Liver (tissue), 9 donors: ENCODE data around the gene CFAP97. TPM values are rescaled to one million over a fixed set of nuclear protein-coding genes. Genes with fewer than 3 reads are reported as not detected.

Experiments
- DNase-seq: peaks from one replicate; pipeline ENCODE4 v3.0.0-alpha.2; 2017; ENCODE audit warnings: low spot score
- H3K27ac ChIP-seq, 2 donors: one replicate each; pipeline ENCODE4 v1.7.0; 2013; ENCODE audit warnings: inconsistent platforms in 2 of 2, low read length in 2 of 2, control low read depth in 1 of 2, low read depth in 1 of 2, mild to moderate bottlenecking in 1 of 2
- H3K27me3 ChIP-seq, 4 donors: one replicate each; pipeline versions ENCODE4 v1.6.1 to v1.7.0; 2013; ENCODE audit warnings: low read length in 3 of 4, inconsistent platforms in 1 of 4, mild to moderate bottlenecking in 1 of 4, moderate library complexity in 1 of 4; ENCODE audit not compliant: control insufficient read depth in 4 of 4, insufficient read depth in 4 of 4
- H3K36me3 ChIP-seq, 4 donors: one replicate each; pipeline versions ENCODE4 v1.6.1 to v1.7.0; 2013; ENCODE audit warnings: low read length in 3 of 4, mild to moderate bottlenecking in 3 of 4, low read depth in 1 of 4, moderate library complexity in 1 of 4; ENCODE audit not compliant: control insufficient read depth in 4 of 4, insufficient read depth in 3 of 4
- H3K4me1 ChIP-seq, 4 donors: one replicate each; pipeline versions ENCODE4 v1.6.1 to v1.7.0; 2013; ENCODE audit warnings: low read length in 3 of 4, mild to moderate bottlenecking in 3 of 4, moderate library complexity in 1 of 4; ENCODE audit not compliant: control insufficient read depth in 4 of 4, insufficient read depth in 4 of 4
- H3K4me3 ChIP-seq, 3 donors: one replicate each; pipeline versions ENCODE4 v1.6.1 to v1.7.0; 2013; ENCODE audit warnings: low read length in 3 of 3, control low read depth in 1 of 3, low read depth in 1 of 3, mild to moderate bottlenecking in 1 of 3
- H3K9ac ChIP-seq, 2 donors: one replicate each; pipeline ENCODE4 v1.7.0; 2013; ENCODE audit warnings: low read length in 2 of 2, mild to moderate bottlenecking in 2 of 2, moderate library complexity in 2 of 2, control low read depth in 1 of 2, low read depth in 1 of 2
- H3K9me3 ChIP-seq, 4 donors: one replicate each; pipeline versions ENCODE4 v1.6.1 to v1.7.0; 2013; ENCODE audit warnings: low read length in 3 of 4; ENCODE audit not compliant: control insufficient read depth in 4 of 4
- CTCF ChIP-seq: fragments of 150-350 bp; IDR thresholded peaks from 2 replicates; pipeline ENCODE4 v1.5.1; 2017; ENCODE audit warnings: improper control_type of control experiment, low read depth, low read length; ENCODE audit not compliant: missing input control
- EGR1 ChIP-seq, 2 donors: IDR thresholded peaks; 2 replicates each; pipeline ENCODE4 v1.6.1; 2016 to 2018; ENCODE audit warnings: antibody characterized with exemption in 2 of 2, low read depth in 2 of 2
- FOXA1 ChIP-seq: IDR thresholded peaks from 2 replicates; pipeline ENCODE4 v1.6.1; 2016; ENCODE audit warnings: antibody characterized with exemption
- FOXA2 ChIP-seq: IDR thresholded peaks from 2 replicates; pipeline ENCODE4 v1.6.1; 2016; ENCODE audit warnings: antibody characterized with exemption
- GABPA ChIP-seq, 2 donors: IDR thresholded peaks in 1 of 2; conservative IDR thresholded peaks in 1 of 2; 2 replicates each; pipeline ENCODE4 v1.6.1; 2016; ENCODE audit warnings: antibody characterized with exemption in 2 of 2, mild to moderate bottlenecking in 1 of 2, moderate library complexity in 1 of 2
- HNF4A ChIP-seq, 2 donors: conservative IDR thresholded peaks; 2 replicates each; pipeline ENCODE4 v1.6.1; 2016; ENCODE audit warnings: antibody characterized with exemption in 2 of 2, mild to moderate bottlenecking in 2 of 2
- HNF4G ChIP-seq: IDR thresholded peaks from 2 replicates; pipeline ENCODE4 v1.6.1; 2016; ENCODE audit warnings: antibody characterized with exemption
- JUND ChIP-seq, 2 donors: IDR thresholded peaks; 2 replicates each; pipeline ENCODE4 v1.6.1; 2016; ENCODE audit warnings: antibody characterized with exemption in 2 of 2
- NR2F2 ChIP-seq: IDR thresholded peaks from 2 replicates; pipeline ENCODE4 v1.6.1; 2016; ENCODE audit warnings: antibody characterized with exemption
- RAD21 ChIP-seq, 2 donors: IDR thresholded peaks; 2 replicates each; pipeline ENCODE4 v1.6.1; 2016; ENCODE audit warnings: antibody characterized with exemption in 2 of 2, mild to moderate bottlenecking in 2 of 2
- REST ChIP-seq: IDR thresholded peaks from 2 replicates; pipeline ENCODE4 v1.6.1; 2016; ENCODE audit warnings: antibody characterized with exemption, mild to moderate bottlenecking
- RXRA ChIP-seq, 2 donors: IDR thresholded peaks; 2 replicates each; pipeline ENCODE4 v1.6.1; 2017 to 2018; ENCODE audit warnings: antibody characterized with exemption in 2 of 2, mild to moderate bottlenecking in 1 of 2
- SP1 ChIP-seq: IDR thresholded peaks from 2 replicates; pipeline ENCODE4 v1.6.1; 2018; ENCODE audit warnings: antibody characterized with exemption, mild to moderate bottlenecking
- TAF1 ChIP-seq: conservative IDR thresholded peaks from 2 replicates; pipeline ENCODE4 v1.6.1; 2016; ENCODE audit warnings: antibody characterized with exemption, mild to moderate bottlenecking
- YY1 ChIP-seq: IDR thresholded peaks from 2 replicates; pipeline ENCODE4 v1.6.1; 2016; ENCODE audit warnings: antibody characterized with exemption, mild to moderate bottlenecking
- WGBS: extraction: QIAGEN DNeasy Blood & Tissue Kit; methylation state at CpG from one replicate; pipeline ENCODE4 v1.1.7; 2013; 5-methylcytosine and 5-hydroxymethylcytosine counted together
- polyA plus RNA-seq, 2 donors: library from polyadenylated mRNA; stranded (reverse) in 1 of 2; unstranded in 1 of 2; fragments of 200-250 nt in 1 of 2; fragments of >200 nt in 1 of 2; fragmentation: Nextera tagmentation in 1 of 2; extraction: Ambion mirVana in 1 of 2; gene quantifications; one replicate each; pipeline versions ENCODE4 v1.2.1 to v1.2.3, GENCODE V29; 2013 to 2015
- total RNA-seq, 2 donors: library from RNA; depleted of rRNA; stranded (reverse); fragments of >200 nt; gene quantifications; one replicate each; pipeline ENCODE4 v1.2.3, GENCODE V29; 2014
- TF ChIP-seq, protein P1 (sequence below): IDR thresholded peaks from 2 replicates; pipeline ENCODE4 v1.6.1; 2016; ENCODE audit warnings: antibody characterized with exemption
- TF ChIP-seq, protein P2 (sequence below): IDR thresholded peaks from 2 replicates; pipeline ENCODE4 v1.6.1; 2016; ENCODE audit warnings: antibody characterized with exemption
- TF ChIP-seq, protein P3 (sequence below): IDR thresholded peaks from 2 replicates; pipeline ENCODE4 v1.6.1; 2016; ENCODE audit warnings: antibody characterized with exemption
- donor health status: healthy.
- donor health status: healthy.
- donor health status: healthy.
- donor health status: healthy.
- donor health status: healthy.

Gene CFAP97
- total and polyA plus RNA-seq, 4 donors = 7.5 to 30.9 (median 18.7) TPM

- H3K27me3 ChIP-seq = no peaks in the 10 kb centered on the region
- H3K36me3 ChIP-seq = peaks cover 0 to 4% (median 2%) of the 10 kb centered on the region in 4 donors
- under 1% methylated on average over 87 of the region's 87 CpGs for WGBS
- H3K27ac ChIP-seq = peak within 1 kb of the TSS; percentile 90 to 93
- TF ChIP-seq TAF1 = no peak
- TF ChIP-seq RXRA (IDR thresholded peaks at IDR 0.05) = peak in 1 of 2 donors; percentile 37
- no peak for TF ChIP-seq FOXA2
- TF ChIP-seq, protein P1, sequence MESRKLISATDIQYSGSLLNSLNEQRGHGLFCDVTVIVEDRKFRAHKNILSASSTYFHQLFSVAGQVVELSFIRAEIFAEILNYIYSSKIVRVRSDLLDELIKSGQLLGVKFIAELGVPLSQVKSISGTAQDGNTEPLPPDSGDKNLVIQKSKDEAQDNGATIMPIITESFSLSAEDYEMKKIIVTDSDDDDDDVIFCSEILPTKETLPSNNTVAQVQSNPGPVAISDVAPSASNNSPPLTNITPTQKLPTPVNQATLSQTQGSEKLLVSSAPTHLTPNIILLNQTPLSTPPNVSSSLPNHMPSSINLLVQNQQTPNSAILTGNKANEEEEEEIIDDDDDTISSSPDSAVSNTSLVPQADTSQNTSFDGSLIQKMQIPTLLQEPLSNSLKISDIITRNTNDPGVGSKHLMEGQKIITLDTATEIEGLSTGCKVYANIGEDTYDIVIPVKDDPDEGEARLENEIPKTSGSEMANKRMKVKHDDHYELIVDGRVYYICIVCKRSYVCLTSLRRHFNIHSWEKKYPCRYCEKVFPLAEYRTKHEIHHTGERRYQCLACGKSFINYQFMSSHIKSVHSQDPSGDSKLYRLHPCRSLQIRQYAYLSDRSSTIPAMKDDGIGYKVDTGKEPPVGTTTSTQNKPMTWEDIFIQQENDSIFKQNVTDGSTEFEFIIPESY = peak; percentile 95
- TF ChIP-seq JUND (IDR thresholded peaks at IDR 0.05) = no peak
- TF ChIP-seq RAD21 (IDR thresholded peaks at IDR 0.05) = peak in 1 of 2 donors; percentile 7
- TF ChIP-seq HNF4G = no peak
- TF ChIP-seq, protein P2, sequence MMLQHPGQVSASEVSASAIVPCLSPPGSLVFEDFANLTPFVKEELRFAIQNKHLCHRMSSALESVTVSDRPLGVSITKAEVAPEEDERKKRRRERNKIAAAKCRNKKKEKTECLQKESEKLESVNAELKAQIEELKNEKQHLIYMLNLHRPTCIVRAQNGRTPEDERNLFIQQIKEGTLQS = no peak
- peak; percentile 59 for TF ChIP-seq SP1
- TF ChIP-seq HNF4A (conservative IDR thresholded peaks at IDR 0.05) = peak; percentile 14 to 28
- TF ChIP-seq REST = peak; percentile 32
- TF ChIP-seq YY1 = peak; percentile 49
- TF ChIP-seq CTCF = peak; percentile 45
- TF ChIP-seq, protein P3, sequence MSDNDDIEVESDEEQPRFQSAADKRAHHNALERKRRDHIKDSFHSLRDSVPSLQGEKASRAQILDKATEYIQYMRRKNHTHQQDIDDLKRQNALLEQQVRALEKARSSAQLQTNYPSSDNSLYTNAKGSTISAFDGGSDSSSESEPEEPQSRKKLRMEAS = no peak
- TF ChIP-seq EGR1 (IDR thresholded peaks at IDR 0.05; ENCODE audit: low read depth in 2 of 2) = peak; percentile 36 to 85
- TF ChIP-seq GABPA (IDR thresholded peaks at IDR 0.05 in 1 of 2, conservative IDR thresholded peaks at IDR 0.05 in 1 of 2) = no peak
- peak; percentile 38 for TF ChIP-seq NR2F2
- no peak for TF ChIP-seq FOXA1
- peak within 1 kb of the TSS; percentile 42 to 79 for H3K9ac ChIP-seq
- H3K4me3 ChIP-seq = peak within 1 kb of the TSS; percentile 69 to 89 (median 76)
- peak; percentile 82 for DNase-seq
- peaks cover 0 to 16% (median 11%) of the 10 kb centered on the region in 4 donors for H3K4me1 ChIP-seq
- no peaks in the 10 kb centered on the region for H3K9me3 ChIP-seq
Measured at GRCh38 chr4:185142912-185143600, 60.7 kb downstream of the CFAP97 start, which contains the start of gene SLC25A4. Gene SLC25A4, plus strand, starts transcription at chr4:185143266. Its CDS starts 107 bp downstream, at chr4:185143373.
